Activated CD4-positive, alpha-beta T cell treated with anti-CD3 and anti-CD28 coated beads, Interleukin-2, amount 50 U/mL, for 1 hour (primary cell): ENCODE measurements around the gene CCDC57.
"Not testable (repeated sequence)": the region's sequence is repeated elsewhere in the genome, so short reads cannot be mapped to it uniquely, and the experiment has no call there.

Experiments
- DNase-seq: peaks from one replicate; pipeline ENCODE4 v3.0.0-alpha.2; 2020

CCDC57 gene, protein sequence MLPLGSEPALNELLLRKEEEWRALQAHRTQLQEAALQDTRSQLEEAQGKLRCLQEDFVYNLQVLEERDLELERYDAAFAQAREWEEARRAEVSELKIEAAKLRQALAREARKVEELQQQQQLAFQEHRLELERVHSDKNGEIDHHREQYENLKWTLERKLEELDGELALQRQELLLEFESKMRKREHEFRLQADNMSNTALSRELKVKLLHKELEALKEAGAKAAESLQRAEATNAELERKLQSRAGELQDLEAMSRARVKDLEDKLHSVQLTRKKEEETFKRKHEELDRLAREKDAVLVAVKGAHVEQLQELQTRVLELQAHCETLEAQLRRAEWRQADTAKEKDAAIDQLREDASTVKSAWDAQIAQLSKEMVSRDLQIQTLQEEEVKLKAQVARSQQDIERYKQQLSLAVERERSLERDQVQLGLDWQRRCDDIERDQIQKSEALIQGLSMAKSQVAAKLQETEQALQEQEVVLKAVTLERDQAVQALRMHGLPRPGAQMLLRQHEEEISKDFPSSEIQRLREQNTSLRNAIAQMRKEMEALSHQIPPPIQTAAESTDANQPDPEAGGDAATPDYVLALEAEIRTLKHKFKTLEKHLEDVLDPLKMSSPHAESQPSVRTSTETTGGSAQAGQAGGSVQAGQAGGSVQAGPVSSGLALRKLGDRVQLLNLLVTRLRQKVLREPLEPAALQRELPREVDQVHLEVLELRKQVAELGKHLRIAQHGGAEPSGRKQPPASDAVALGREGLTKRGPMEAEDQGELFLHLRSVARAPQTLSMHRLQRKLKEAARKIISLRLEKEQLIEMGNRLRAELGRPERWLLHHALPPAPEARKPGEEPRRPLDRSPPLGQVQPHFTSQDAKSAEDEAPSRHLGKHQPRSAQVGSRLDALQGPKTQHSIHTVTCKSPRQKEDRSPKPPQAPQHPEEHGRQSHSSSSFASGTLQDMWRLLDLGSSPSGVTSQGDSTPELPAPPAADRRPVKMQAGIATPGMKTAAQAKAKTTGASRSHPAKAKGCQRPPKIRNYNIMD

DNA sequence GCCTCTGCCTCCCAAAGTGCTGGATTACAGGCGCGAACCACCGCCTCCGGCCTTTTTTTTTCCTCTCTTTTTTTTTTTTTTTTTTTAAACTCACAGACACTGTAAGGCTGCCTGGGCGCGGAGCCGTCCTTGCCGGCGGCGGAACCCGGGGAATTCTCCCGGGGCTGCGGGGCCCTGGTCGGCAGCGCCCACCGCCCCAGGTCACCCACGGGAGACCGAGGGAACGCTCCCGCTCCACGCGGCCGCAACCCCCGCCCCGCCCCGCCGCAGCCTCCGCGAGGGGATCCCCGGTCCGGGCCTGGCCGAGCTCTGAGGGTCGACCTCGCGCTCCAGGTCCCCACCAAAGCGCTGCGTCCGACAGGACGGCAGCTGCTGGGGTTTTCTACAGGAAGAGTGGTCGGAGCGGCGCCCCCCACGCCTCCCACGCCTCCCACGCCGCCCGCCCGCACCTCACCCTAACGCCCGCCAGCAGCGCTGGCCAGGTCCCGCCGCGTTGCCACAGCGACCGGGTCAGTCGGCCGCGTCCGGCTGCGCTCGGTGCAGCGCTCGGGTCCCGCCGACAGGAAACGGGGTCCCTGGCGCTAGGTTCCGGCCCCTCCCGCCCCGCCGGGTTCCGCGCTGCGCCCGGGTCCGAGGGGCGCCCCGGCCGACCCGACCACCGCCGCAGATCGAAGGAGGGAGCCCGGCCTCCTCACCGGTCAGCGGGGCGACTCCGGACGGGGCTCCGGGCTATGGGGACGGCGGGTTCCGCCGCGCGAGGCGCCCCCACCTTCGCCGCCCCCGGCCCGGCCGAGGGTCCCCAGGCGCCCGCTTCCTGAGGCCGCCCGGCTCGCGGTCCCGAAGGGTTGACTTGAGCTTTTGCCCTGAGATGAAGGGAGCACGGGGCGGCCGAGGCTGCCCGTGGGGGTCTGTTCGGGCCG is at the start of gene CCDC57:
Gene CCDC57 (minus strand): TSS at position 512 of the 920 bp plus-strand sequence. CDS start 10,898 bp downstream, outside the sequence.
- DNase-seq = peak; percentile 52

DNA sequence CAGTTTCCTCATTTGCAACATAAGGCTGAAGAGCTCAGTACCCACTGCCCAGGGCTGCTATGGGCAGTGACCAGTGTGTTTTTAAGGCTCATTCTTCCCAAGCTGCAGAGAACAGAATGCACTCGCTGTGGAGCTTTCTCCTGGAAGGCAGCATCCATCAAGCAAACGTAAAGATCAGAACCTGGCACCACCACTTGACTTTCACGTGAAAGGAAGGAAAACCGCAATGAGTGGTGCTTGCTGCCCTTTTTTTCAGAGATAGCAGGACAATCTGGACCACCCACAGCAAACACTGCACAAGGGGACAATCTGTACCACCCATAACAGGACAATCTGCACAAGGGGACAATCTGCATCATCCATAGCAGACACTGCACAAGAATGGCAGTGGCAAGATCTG is 49.7 kb upstream of the CCDC57 start:
- DNase-seq = no peak

DNA sequence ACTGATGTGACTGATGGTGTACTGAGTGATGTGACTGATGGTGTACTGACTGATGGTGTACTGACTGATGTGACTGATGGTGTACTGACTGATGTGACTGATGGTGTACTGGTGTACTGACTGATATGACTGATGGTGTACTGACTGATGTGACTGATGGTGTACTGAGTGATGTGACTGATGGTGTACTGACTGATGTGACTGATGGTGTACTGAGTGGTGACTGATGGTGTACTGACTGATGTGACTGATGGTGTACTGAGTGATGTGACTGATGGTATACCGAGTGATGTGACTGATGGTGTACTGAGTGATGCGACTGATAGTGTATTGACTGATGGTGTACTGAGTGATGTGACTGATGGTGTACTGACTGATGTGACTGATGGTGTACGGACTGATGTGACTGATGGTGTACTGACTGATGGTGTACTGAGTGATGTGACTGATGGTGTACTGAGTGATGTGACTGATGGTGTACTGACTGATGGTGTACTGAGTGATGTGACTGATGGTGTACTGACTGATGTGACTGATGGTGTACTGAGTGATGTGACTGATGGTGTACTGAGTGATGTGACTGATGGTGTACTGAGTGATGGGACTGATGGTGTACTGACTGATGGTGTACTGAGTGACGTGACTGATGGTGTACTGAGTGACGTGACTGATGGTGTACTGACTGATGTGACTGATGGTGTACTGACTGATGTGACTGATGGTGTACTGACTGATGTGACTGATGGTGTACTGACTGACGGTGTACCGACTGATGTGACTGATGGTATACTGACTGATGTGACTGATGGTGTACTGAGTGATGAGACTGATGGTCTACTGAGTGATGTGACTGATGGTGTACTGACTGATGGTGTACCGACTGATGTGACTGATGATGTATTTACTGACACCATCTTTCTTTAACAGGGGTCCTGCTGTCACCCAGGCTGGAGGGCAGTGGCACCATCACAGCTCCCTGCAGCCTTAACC is 47.6 kb upstream of the CCDC57 start:
- not testable (repeated sequence) for DNase-seq

DNA sequence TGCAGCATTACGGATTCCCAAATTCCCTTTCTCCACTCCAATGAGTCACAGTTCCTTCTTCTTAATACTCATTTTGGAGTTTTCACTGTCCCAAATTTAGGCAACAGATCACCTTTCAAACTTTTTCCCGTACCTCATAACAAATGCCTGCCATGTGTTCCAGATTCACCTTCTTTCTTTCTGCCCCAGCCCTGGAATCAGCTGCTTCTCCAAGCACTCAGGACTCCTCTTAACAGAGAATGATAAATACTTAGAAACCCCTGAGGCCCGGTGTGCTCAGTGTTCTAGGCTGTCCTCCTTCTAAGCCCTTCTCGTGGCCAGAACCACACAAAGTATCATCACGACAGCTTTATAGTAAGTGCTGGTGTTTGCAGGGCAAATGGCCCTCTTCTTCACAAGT is 45.9 kb upstream of the CCDC57 start:
- DNase-seq = no peak

DNA sequence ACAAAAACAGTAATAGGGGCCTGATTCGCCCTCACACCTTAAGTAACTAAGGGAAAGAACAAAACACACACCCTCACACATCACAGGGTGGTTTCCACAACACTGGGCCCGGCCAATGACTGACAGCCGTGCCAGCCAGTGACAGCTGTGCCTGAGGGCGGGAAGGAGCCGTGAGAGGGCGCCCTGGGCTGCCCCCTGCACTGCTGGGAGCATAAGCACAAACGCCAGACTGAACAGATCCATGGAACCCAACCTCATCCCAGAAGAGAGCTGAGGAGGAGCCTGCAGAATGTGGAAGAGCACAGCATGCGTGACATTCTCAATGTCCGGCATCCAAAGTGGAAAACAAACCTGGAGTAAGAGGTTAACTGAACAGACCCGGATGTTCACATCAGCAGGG is 44.8 kb upstream of the CCDC57 start:
- peak; percentile 58 for DNase-seq

DNA sequence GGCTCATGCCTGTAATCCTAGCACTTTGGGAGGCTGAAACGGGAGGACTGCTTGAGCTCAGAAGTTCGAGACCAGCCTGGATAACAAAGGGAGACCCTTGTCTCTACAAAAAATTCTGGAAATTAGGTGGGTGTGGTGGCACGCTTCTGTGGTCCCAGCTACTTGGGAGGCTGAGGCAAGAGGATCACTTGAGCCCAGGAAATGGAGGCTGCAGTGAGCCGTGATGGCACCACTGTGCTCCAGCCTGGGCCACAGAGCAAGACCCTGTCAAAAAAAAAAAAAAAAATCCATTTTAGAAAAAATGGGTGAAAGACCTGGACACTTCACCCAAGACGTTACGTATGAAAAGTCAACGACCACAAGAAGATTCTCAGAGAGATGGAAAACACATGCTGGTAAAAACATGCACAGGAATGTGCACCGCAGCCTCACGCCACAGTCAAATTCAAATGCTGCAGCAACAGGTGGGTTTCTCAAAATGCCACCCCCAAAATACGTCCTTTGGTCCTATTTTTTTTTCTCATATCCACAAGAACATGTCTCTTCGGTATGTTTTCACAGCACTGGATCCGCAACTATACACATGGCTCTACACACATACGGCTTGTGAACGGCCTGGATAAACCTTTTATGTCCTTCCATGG is 43.7 kb upstream of the CCDC57 start:
- DNase-seq = no peak

DNA sequence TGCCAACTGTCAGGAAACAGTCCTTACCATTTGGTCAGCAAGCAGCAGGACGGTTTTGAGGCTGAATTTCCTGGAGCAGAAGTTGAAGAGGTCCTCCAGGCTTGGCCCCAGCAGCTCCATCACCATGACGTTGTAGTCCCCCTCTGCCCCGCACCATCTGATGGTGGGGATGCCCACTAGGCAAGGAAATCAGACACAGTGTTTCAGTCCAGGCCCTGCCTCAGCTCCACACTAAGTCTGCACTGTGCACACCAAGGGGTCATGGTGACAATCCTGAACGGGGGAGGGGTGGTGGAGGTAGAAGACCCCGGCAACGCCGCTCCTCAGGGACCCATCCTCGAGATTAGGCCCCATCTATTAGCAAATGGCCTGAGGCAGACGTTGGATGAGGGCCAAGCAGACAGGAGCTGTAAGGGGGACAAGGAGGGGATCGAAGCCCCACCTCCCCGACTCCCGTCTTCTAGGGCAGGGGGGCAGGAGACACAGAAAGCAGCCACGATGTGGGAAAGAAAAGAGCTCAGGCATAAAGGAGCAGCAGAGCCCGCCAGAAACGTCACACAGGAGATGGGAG is 42.8 kb upstream of the CCDC57 start:
- DNase-seq = no peak

DNA sequence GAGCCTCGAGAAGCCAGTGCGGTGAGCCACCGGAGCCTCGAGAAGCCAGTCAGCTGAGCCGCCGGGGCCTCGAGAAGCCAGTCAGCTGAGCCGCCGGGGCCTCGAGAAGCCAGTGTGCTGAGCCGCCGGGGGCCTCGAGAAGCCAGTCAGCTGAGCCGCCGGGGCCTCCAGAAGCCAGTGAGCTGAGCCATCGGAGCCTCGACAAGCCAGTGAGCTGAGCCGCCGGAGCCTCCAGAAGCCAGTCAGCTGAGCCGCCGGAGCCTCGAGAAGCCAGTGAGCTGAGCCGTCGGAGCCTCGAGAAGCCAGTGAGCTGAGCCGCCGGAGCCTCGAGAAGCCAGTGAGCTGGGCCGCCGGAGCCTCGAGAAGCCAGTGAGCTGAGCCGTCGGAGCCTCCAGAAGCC is 42.1 kb upstream of the CCDC57 start:
- DNase-seq = not testable (repeated sequence)

DNA sequence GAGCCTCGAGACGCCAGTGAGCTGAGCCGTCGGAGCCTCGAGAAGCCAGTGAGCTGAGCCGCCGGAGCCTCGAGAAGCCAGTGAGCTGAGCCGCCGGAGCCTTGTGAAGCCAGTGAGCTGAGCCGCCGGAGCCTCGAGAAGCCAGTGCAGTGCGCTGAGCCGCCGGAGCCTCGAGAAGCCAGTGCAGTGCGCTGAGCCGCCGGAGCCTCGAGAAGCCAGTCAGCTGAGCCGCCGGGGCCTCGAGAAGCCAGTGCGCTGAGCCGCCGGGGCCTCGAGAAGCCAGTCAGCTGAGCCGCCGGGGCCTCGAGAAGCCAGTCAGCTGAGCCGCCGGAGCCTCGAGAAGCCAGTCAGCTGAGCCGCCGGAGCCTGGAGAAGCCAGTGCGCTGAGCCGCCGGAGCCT is 41.5 kb upstream of the CCDC57 start:
- not testable (repeated sequence) for DNase-seq

DNA sequence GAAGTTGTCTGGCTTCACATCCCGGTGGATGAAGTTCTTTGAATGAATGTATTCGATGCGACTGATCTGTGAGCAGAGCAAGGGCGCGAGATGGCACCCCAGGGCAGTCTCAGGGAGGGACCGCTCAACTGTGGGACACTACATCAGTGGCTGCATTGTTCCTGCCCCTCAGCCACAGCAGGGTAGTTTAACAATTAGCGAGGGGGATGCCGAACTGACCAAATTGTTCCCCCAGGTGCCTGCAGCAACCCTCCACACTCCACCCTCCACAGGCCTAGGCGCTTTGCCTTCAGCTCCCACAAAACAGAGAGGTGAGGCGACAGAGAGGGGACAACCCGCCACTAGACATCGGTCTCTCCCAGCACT is 40.5 kb upstream of the CCDC57 start:
- DNase-seq = no peak

DNA sequence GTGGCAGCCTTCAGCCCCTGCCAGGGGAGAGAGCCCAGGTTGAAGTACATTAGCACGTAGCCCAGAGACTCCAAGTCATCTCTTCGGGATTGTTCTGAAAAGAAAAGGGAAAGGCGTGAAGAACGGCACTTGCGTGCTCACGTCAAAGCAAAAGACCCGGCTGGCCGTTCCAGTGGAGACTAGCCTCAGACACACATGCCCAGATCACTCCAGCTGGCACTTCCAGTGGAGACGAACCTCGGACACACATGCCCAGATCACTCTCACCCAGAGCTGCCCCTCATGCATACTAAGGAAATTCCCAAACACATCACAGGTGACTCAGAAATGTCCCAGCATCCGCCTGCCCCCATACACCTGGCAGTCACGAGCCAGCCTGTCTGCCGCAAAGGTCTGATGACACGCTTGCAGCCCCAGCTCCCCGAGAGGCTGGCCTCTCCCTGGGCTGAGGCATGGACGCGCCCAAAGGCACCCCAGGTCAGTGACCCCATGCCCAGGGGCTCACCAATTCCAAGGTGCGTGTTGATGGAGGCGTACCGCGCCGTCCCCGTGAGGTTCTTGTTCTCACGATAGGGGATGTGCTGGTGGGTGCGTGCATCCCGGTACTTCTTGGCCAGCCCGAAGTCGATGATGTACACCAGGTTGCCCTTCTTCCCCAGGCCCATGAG is 40.0 kb upstream of the CCDC57 start:
- DNase-seq = no peak

DNA sequence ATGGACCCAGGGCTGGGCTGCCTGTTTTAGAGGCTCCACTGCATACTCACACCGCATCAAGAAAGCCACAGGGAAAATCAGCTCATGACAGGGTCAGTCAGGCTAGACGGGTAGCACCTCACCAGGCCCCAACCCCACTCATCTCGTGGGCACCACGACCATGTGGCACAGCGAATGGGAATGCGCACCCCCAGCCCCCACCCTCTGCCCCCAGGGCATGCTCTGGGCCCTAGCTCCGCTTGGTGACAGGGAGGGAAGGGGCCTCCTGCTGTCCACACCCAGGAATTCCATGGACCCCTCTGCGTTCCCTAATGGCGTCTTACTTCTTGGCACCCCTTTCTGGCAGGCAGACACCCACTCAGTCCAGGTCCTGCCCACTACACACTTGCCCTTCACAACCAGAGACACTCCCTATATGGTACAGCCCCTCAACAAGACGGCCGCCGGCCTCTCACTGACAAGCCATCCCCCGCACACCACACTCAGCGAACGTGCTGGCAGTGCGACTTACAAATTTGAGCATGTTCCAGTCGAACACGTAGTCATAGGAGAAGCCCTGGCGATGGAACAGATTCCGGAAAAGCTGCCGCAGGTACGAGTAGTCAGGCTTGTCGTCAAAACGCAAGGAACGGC is 38.3 kb upstream of the CCDC57 start:
- no peak for DNase-seq

DNA sequence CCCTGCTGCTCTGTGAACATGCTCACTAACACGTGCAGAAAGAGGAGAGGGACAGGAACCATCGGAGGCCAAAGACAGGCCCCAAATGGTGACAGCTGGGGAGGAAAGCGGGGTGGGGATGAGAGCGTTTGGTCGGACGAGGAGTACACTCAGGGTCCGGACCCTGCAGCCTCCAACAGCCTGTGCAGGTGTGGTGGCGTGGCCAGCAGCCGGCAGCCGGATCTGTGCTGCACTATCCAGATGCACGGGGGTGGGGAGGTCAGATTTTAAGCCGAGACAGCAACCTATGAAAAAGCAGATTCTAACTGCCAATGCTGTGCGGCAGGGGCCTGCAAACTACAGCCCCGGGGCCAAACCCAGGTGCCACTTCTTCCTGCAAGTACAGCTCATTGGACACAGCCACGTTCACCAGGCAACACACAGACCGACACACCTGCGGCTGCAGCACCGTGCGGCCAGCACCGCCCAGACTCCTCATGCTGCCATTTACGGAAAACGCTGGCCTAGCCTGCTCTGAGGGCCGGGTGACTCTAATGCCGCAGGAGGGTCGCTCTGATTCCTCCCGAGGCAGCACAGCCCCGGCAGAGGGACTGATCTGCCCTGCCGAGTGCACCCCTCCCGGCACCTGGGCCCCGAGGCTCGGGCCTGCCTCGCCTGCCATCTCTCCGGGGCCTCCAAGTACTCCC is 37.4 kb upstream of the CCDC57 start:
- DNase-seq = no peak

DNA sequence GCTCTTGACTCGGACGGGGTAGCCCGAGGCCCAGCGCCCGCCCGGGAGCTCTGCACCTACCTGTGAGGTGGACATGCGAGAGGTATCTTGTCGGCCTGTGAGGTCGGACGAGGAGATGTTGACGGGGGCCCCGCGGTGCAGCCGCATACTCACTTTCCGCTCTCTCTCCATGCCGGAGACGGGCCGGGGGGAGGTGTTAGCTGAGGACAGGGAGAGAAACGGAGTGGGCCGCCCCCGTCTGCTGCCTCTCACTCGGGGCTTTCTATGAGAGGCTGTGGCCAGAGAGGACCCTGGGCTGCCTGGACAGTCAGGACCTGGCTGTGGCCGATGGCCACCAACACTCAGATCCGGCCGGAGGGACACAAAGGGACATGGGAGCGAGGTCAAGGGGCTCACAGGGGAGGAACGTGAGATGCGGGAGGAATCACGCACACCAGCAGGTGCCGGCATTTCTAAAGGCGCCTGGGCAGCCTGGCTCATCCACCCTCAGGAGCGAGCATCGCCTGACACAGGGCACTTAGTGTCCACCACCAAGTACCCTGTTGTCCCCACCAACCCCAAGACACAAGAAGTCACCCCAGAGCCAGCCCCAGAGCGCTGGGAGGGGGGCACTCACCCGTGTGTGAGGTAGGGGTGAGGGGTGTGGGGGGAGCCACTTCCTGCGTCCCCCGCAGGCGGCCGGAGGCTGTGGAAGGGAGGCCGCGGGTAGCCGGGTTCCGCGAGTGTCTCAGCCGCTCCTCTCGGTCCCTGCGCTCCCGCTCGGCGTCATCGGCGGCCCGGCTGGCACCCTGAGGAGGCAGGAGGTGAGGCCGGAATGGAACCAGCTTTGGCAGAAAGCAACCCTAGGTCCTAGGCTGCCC is 36.4 kb upstream of the CCDC57 start:
- no peak for DNase-seq

DNA sequence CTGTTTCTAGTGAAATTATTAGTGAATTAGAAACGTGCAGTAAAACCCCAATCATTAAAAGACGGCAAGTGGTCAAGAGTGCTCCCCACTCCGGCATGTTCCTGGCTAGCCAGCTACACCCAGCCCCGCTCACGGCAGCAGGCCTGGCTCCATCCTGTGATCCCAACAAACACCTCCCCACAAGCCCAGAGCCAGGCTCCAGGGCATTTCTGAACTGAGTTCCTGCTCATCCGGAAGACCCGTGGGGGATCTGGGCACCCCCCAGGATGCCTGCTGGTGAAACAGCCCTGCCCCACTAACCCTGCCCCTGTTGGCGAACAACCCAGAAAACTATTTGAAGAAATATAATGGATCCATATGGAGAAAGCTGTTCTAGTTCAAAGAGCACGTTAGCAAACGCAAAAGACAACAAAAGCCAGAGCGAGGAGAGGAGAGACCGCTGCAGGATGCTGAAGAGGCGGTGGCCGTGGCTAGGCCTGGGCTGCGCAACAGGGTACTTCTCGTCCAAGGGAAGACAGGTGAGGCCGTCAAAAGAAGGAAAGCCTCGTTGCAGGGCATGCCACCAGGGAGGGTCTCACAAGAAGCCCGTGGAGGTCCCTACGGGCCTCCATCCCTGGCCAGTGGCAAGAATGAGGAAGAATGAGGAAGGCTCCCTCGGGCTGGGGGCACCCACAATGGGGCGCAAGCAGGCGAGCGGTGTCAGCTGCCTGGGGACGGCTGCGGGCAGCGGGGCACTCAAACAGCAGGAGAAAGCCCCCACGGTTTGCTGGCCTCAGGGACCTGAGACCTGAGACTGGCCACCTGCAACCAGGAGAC is 35.4 kb upstream of the CCDC57 start:
- no peak for DNase-seq

DNA sequence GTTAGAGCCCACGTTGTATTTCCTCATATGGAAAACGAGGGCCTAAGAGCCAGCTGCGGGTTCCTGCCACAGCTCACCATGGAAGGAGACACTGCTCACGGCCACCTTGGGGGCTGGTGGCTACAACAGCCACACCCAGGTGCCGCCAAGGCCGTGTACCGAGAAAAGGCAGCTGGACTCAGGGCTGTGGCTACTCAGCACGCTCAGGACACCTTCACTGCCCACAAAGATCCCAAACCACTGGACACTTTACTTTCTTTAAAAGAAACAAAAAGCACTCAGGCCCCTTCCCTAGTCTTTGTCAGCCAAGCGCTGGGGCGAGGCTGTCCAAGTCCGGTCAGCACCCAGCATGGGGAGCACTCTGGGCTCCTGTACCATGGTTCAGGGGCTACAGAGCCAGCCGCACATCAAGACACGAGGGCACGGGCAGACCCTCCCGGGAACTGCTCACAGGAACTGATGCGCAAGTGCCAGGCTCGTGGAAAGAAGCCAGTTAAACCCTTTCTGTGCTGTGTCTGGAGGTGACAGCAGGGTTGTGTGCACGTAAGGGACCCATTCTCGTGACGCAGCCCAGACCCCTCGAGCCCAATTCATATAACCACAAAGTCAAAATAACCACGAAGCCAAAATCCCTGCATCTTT is 34.7 kb upstream of the CCDC57 start:
- no peak for DNase-seq
